Raji (cell line): ENCODE results near the gene NAALADL2.

Experiments
- POLR2A ChIP-seq: IDR thresholded peaks from 2 replicates; pipeline ENCODE4 v1.6.1; 2011; ENCODE audit warnings: low read depth, low read length, control low read depth; ENCODE audit not compliant: insufficient read depth

Gene NAALADL2

DNA sequence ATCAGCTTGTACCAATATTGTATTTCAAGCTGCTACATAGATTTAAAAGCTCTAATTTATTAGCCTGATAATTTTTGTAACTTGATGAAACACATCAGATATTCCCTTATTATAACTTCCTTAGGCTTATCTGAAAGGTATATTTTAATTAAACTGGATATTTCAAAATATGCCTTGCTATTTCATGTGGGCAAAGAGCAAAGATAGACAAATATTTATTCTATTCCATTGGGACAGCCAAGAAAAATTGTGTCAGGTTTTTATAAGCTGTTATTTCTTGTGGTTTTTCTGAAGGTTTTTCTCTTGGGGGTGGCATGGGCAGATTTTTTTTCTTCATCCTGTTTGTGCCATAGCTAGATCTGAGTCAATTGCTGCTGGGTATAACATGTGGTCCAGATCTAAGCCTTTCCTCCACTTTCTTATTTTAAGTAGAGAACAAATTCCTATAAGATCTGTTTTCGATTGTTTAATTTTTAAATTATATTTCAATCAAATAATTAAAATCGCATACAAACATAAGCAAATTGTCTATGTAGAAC lies 249.5 kb downstream of the NAALADL2 start:
- TF ChIP-seq POLR2A = no peak

DNA sequence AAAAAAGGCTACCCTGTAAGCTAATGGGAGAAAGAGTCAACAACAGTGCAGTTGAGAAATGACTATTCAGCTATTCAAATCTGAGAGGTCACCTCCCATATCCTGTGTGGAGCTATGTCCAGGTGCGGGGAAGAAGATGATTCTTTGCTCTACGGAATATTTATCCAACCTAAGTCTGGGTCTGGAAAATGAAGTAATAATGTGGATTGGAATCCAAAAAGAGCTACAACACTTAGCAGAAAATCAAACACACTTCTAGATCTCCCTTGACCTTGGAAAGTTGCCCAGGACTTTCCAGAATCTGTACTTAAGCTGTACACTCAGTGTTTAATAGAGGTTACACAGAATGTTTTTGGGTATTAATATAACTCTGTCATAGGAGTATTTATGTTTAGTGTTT lies 251.9 kb downstream of the NAALADL2 start:
- TF ChIP-seq POLR2A = no peak

GRCh38 chr3:175118382-175118941 lies 259.3 kb downstream of the NAALADL2 start:
- no peak for TF ChIP-seq POLR2A

- no peak for TF ChIP-seq POLR2A
Observed at GRCh38 chr3:175121225-175121624, 262.1 kb downstream of the NAALADL2 start.

DNA sequence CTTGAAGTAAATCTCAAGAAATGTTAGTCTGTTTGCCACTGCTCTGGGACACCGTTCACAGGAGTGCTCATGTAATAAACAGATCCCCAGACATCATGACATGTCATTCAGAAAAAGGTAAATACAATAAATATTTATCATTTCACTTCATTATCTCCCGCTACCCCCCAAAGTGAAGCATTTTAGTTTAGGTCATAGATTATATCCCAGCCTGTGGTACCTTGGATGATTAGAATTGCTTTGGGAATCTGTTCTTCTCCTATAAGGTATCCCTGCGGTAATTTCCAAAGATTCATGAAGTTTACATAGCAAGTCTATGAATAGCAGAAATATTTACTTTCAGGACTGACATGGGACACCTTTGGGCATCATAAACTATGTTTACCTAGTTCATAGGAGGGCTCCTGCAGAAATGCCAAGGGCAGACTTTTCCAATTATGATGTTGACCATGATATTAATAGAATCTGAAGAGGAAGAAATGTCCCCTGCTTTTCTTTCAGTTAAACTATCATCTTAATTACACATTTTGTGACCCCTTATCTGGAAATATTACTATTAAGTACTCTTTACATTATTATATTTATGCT lies 268.0 kb downstream of the NAALADL2 start:
- TF ChIP-seq POLR2A = no peak

GRCh38 chr3:175129126-175129525 lies 270.0 kb downstream of the NAALADL2 start:
- no peak for TF ChIP-seq POLR2A

- TF ChIP-seq POLR2A = no peak
Observed at GRCh38 chr3:175129571-175129970, 270.4 kb downstream of the NAALADL2 start.

- no peak for TF ChIP-seq POLR2A
Observed at GRCh38 chr3:175144368-175144767, 285.2 kb downstream of the NAALADL2 start.

DNA sequence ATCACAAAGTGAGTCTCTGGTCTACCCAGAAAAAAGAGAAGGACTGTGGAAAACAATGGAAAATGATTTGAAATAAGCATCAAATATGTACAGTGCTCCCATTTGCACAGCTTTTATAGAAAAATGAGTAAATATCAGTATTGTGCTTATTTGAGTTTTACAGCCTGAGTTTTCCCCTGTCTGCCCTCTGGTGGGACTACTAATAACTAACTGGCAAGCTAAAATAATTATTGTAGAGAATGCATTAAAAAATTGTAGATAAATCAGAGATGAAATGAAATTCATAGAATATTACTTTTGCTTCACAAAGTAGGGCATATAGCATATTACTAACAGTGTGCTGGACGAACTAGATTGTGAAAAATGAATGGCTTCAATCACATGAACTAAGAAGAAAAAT lies 287.1 kb downstream of the NAALADL2 start:
- TF ChIP-seq POLR2A = no peak

DNA sequence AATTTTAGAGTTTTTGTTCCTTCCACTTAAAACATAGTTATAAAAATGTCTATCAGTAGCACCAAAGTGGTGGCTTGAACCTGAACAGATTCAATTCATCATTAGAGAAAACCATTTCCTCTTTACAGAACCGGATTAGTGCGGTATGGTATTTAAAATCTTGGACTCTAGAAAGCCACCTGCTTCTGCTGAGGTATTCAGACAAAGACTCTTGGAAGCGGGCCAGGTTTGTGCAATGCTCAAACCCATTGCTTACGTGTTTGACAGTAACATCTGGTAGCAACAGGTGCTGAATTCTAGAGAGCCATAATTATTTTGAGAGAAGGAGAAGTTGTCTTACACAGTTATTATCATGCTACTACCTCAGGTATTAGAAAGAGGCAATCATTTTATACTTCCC lies 290.5 kb downstream of the NAALADL2 start:
- no peak for TF ChIP-seq POLR2A

DNA sequence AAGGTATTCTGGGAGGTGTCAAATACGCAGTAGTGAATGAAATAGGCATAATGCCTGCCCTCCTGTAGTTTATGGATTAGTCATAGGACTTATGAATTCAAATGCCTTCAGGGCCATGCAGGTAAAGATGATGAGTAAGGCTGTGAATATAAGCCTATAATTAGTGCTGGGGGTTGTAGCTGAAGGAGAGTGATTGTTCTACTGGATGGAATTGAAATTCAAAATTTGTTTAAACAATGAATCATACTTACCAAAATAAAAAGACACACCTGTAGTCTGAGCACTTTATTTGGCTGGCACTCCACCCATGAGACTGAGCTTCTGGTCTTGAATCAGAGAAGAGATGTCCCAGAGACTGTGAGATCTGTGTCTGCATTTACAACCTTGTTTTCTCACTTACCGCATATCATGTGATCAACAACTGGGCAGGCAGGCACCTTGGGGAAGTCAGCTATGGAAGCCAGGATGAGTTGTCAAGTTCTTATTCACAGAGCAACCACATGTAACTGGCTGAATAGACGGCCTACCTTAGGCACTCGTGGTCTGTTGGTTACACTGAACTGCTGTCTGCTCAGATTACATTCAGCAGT lies 291.8 kb downstream of the NAALADL2 start:
- TF ChIP-seq POLR2A = no peak

DNA sequence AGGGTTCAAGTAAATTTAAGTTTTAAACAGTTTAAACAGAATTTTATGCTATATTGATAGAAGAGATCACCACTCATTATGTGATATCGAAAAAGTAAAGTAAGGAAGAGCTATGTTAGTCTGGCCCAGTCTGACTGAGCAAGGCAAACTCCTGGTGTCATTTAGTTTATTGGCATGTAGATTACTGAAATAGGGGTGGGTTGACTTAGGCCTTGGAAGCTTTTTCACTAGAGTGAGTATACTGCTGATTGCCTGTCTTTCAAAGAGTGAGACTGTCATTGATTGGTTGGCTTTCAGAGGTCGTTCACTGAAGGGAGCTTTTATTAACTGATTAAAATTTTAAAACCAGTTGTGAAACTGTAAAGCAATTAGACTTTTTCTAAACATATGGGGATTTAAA lies 294.5 kb downstream of the NAALADL2 start:
- no peak for TF ChIP-seq POLR2A

GRCh38 chr3:175155172-175155571 lies 296.0 kb downstream of the NAALADL2 start:
- no peak for TF ChIP-seq POLR2A

DNA sequence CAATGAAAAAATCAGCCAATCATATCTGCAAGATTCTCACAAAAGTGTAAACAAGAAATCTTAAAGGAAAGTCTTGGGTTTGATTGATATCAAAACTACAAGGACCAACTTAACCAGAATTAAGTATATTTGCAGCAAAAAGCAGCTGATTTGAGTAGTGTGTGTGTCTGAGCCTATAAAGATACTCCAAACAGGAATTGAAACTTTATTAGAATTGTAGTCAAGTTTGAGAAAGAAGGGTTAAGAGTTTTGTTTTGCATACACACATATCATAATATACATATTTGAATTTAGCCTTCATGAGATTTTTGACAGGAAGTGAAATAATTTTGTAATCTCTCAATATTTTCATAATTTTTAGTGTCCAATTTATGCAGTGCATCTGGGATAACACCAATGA lies 300.1 kb downstream of the NAALADL2 start:
- no peak for TF ChIP-seq POLR2A

DNA sequence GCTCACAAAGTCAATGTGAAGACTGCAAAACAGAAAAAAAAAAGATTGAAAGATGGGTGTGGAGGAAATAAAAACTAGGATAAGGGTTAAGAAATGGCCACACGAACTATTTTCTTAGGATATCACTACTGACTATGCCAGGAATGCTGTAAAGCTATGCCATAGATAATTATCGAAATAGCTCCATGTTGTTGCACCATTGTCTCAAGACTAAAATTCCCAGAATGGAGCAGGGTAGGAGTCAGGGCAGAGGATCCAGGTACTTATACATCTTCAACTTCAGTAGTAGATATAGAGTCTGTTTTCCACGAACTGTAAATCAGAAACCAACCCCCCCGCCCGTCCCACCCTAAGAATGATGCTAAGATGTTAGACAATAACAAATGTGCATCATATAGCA lies 302.2 kb downstream of the NAALADL2 start:
- no peak for TF ChIP-seq POLR2A

- TF ChIP-seq POLR2A = no peak
Observed at GRCh38 chr3:175163686-175164085, 304.6 kb downstream of the NAALADL2 start.
